Stimulated activated CD8-positive, alpha-beta memory T cell treated with anti-CD3 and anti-CD28 coated beads, Interleukin-12 subunit alpha, Interleukin-12 subunit beta, amount 100 ng/mL, for 24 hours (primary cell): ENCODE data around the gene INPP5A.
"Not testable (repeated sequence)": the region's sequence is repeated elsewhere in the genome, so short reads cannot be mapped to it uniquely, and the experiment has no call there.

ENCODE experiments used
- DNase-seq: peaks from one replicate; pipeline ENCODE4 v3.0.0-alpha.2; 2020; ENCODE audit errors: extremely low read depth

INPP5A gene

DNA sequence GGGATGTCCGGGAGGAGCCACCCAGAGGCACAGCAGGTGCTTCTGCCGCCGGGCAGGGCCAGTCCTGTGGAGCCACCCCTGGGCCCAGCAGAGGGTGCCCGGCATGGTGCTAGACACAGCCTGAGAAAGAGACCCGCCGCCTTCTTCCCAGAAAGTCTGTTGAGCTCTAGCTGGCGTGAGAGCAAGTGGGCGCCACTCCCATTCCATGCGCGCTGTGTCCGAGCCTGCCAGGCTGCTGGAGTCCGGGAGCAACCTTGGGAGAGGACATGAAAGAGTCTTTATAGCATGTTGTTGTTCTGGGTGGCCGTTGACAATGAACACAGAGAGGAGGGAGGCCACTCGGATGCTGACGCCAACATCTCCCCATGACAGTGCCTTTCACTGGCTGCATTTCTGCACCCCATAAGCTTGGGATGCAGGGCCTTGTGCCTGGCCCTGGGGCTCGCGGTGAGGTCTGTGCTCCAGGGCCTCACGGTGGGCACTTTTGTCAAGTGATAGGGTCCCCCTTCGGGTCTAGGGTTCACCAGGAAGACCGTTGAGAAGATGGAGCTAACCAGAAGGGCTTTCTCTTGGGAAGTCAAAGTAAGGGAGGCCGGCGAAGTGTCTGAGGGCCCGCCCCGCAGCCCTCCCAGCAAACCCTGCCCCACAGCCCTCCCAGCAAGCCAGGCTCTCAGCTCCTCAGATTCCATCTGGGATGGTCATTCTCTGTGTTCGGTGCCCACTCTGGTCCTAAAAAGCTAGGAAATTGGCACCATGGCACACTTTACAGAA, 201.1 kb downstream of the INPP5A start:
- DNase-seq = no peak

DNA sequence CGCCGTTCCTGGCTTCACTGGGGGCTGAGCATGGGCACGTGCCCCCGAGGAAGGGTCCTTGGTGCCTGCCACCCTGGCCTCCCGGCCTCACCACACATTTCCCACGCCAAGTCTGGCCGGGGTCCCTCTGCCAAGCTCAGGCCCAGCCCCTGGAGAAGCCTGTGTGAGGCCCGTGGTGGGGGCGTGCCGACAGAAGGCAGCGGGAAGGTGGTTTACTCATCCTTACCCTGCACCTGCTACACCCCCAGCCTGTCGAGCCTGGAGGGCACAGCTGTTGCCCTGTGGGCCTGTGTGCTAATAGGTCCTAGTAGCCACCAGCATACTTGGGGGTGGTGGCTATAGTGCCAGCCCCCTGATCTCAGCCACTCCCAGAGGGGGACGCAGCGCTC, 201.6 kb downstream of the INPP5A start:
- no peak for DNase-seq

DNA sequence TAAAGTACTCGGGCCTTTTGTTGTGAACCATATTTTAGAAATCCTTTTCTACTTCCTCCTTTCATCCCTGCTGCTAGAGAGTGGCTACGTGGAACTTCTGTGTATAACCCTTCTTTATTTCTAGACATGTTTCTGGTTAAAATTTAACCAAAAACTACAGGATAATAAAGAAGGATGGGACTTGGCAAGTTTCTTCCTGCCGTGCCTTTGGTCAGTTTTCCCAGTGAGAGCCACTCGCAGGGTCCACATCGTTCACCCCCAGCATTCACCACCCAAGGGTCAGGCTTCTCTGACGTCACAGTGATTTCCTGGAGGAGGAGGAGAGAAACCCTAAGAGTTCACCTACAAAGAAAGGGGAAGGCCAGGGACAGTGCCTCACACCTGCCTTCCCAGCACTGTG, 203.0 kb downstream of the INPP5A start:
- no peak for DNase-seq

DNA sequence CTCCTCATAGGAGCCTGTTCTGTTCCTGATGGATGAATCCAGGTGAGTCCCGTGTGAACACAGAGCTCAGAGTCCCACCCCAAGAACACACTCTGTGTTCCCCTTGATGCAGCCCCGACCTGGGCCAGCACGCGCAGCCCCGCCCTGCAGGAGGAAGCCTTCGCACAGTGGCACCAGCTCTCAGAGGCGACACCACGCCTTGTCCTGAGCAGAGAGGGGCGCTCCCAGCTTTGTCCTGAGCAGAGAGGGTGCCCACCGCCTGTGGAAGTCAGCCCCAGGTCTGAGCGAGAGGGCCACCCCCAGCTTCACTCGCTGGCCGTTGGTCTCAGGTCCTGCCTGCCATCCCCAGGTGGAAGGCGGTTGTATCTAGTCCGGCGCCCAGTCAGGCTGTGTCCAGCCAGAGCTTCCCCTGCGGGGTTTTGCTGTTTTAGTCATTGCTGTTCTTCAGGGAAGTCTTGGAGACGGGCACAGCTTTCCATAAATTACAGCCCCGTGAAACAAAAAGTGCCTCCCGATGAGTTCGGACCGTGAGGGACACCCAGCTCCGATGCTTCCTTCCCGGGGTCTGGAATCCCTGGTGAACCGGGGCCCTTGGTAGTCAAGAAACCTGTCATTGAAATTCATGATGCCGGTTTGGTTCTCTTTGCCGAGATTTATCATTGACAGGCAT, 204.7 kb downstream of the INPP5A start:
- DNase-seq = no peak

DNA sequence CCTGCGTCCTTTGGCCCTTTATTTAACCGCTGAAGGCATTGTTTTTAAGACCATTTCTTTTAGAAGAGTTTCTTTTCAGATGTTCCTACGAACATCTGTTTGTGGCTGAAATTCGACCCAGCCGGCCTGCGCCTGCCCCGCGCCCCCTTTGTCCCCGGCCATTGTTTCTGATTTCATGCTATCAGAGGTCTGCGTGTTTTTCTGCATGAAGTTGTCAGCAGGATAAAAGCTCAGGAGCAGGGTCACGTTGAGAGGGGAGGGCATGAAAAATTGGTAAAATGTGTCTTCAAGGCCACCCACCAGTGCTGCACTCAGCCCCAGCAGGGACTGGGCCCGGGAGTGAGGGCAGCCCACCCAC, 205.2 kb downstream of the INPP5A start:
- DNase-seq = no peak

DNA sequence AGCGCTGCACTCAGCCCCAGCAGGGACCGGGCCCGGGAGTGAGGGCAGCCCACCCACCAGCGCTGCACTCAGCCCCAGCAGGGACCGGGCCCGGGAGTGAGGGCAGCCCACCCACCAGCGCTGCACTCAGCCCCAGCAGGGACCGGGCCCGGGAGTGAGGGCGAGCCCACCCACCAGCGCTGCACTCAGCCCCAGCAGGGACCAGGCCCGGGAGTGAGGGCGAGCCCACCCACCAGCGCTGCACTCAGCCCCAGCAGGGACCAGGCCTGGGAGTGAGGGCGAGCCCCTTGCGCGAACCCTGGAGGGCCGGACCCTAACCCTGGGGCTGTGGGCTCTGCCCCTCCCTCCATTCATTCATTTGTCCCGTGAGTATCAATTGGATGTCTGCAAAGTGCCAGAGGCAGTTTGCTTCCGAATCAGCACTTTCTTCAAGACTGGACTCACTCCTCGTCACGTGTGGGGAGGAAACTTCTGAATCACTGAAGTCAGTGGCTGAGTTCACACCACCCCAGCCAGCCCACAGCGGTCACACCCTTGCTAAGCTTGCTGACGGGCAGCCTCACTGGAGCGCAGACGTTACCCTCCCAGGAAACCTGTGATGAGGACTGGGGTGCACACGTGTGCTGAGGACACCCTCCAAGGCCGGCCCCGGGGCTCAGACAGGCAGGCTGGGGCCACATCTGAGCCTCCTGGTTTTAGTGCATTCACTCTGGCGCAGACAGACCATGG, 205.8 kb downstream of the INPP5A start:
- not testable (repeated sequence) for DNase-seq

DNA sequence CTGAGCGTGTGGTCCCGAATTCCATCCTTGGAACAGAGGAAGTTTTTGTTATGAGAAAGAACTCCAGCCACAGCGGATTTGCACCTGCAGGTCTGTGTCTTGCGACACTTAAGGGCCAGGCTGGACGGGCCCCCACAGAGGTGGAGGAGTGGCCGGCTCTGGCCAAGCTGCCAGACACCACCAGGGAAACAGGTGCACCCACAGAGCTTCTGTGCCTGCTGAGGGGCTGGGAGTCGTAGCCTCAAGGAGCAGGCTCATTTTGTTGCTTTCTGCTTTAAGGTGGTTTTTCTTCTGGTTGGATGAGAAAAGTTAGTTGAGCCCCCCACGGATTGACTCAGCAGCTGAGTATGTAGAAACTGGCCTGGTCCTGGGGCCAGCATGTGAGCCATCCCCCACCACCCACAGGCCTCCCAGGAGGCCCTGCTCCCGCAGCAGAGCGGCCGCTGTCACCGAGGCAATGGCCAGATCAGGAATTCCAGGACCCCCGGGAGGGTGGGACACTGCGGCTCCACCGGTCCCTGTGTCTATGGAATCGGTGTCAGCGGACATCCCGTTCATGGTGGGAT, 206.4 kb downstream of the INPP5A start:
- DNase-seq = no peak

DNA sequence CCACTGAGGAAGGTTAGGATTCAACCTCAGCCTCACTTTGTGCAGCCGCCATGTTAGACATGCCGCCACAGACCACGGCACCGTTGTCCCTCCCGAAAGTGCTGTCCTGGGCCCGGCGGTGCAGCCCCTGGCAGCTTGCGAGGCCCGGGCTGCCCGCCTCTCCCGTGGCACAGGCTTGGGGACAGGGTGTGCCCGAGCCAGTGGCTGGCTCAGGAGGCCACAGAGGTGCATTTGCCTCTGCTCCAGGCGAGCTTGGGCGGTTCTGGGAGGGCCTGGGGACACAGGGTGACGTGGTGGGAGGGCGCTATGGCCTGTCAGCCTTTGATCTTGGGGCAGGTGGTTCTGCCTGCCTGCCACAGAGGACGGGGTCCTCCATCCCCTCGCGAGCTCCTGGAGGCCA, 207.3 kb downstream of the INPP5A start:
- no peak for DNase-seq

DNA sequence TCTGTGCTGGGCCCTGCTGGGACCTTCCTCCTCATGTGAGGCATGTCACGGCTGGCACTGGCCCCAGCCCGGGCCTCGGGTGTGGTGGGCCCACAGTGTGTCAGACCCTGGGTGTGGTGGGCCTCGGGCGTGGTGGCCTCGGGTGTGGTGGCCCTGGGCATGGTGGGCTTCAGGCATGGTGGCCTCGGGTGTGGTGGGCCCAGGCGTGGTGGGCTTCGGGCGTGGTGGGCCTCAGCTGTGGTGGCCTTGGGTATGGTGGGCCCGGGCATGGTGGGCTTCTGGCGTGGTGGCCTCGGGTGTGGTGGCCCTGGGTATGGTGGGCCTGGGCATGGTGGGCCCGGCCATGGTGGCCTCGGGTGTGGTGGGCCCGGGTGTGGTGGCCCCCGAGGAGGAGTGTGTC, 207.9 kb downstream of the INPP5A start:
- no peak for DNase-seq

DNA sequence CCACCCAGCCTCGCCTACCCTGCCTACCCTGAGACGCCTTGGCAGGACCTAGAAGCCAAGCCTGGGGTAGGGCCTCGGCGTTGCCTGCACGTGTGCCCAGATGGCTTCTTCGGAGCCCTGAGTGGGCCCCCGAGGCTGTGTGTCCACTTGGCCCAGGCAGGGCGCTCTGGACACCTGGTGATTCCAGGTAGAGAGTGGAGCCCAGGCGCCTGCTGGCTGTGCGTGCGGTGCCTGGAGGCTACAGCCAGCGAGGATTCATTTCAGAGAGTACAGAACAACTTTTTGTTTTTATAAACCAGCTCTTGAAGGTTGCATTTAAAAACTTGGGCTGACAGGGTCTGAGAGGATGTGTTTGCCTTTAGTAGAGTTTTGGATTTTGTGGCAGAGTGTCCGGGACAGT, 208.4 kb downstream of the INPP5A start:
- no peak for DNase-seq

DNA sequence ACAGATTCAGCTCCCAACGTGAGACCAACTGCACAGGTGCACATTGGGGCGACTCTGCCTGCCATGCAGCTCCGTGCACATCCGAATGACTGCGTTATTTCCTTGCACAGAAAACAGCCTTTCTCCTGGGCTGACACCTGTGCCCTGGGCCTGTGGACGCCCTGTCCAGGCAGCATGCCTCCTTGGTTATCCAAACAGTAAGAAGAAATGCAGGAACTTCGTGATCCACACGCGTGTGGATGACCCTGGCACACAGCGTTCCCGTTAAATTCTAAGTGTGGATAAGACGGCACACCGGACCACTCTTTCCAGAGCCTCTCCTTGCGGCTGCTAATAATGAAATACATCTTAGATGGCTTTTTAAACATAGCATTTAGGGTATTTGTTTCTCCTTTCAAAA, 208.8 kb downstream of the INPP5A start:
- DNase-seq = no peak

DNA sequence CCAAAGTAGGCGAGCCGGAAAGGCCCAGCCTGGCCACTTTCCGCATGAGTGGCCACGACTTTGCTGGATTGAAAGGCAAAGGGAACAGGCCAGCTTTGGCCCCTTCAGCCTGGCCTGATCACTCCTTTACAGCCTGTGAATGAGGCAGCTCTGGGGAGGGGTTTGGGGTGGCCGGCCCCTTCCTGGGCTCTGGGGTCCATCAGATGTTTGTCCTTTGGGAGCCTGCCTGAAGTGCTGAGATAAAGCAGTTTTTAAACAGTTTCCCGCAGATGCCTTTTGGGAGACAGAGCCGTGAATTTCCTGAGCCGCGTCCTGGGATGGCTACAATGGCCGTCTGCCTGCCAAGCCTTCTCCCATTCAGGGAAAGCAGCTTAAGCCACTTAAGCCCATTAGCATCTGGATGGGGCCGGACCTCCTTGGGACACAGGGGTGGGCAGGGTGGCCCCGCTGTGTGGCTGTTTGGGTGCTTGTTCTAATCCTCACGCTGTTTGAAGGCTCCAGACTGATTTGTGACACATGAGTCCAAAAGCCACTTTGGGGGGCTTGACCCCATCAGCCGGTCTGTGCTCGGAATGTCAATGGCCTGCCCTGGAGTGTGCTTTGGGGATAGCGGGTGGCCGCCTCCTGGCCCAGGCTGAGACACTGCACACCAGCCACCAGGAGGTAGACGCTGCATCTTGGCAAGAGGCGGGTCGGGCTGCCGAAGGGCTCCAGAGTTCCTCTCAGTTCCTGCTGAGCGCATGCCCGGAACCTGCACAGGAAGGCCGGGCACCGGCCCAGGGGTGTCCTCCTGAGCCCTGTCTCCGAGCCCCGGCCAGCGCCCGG, 209.4 kb downstream of the INPP5A start:
- DNase-seq = no peak

DNA sequence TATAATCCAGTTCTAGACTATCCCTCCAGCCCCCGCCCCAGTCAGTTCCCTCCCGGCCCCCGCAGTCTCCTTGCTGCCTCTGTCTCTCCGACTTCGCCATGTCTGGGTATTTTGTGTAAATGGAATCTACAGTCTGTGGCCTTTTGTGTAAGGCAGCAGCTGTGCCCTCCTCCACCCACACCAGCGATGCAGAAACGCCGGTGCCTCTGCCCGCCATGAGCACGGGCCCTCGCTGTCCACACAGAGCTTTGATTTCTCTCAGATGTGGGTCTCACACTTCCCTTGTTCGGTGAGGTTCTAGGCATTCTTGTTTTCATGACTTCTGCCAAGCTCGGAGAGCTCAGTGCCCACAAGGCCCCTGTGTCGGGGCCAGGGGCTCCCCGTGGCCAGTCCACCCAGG, 210.5 kb downstream of the INPP5A start:
- DNase-seq = no peak

DNA sequence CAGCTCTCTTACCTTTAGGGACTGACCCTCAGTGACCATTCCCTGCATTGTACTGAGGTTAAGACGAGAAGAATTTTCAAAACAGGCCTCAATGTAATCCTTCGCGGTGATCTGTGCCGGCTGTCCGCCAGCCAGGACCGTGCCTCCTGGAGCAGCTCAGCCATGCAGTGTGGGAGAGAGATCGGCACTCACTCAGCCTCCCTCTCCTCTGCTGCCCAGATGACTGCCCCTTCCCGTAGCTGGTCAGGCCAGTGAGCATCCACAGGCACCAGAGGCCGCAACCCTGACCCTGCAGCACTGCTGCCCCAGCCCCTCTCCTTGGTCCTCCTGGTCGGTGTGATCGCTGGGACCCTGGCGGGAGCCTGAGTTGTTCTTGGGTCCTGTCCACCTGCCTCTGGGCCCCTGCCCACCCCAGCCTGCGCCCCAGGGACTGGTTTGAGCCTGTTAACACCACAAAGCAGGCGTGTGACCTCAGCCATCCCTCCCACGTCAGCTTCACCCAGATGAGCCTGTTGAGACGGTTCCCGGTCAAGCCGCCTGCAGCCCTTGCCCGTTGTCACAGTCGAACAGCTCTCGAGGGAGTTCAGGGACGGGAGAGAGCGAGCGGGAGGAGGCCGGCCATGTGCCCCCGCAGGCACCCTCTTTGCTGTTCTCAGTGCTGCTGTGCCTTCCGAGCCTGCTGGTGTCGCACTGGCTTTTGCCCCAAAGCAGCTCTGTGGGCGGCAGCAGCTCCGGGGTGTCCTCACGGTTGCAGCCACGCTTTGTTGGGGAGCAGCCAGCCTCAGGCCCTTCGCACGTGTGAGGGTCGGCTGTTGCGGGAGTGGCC, 211.2 kb downstream of the INPP5A start:
- no peak for DNase-seq

DNA sequence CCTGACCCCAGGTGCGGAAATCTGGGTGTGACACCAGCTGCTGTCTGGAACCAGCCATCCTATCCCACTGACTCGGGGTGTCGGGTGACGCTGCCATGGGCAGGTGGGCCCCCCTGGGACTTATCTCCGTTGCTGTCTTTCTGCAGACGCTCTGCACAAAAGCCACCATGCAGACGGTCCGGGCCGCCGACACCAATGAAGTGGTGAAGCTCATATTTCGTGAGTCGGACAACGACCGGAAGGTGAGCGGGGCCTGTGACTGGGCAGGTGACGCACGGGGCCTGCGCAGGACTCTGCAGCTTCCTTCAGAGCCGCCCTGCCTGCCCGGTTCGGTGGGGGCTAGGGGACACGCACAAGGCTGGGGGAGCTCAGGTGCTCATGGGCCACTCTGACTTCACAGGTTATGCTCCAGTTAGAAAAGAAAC, 211.8 kb downstream of the INPP5A start:
- no peak for DNase-seq

DNA sequence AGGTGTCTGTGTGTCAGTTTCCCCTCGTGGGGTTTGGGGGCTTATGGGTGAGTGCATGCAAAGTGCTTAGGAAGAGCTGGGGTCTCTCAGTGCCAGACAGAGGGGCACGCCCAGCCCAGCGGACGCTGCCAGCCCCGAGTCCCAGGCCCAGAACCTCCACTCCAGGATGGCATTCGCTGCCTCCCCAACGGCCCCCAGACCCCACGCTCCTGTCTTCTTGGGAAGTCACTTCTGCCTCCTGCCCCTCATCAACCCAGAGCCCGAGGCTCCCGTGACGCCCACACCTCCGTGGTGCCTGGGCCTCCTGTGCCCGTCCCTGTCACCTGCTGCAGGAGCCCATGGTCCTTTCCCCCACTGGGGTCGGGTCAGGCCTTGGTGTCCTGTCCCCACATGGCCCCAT, 213.3 kb downstream of the INPP5A start:
- no peak for DNase-seq

DNA sequence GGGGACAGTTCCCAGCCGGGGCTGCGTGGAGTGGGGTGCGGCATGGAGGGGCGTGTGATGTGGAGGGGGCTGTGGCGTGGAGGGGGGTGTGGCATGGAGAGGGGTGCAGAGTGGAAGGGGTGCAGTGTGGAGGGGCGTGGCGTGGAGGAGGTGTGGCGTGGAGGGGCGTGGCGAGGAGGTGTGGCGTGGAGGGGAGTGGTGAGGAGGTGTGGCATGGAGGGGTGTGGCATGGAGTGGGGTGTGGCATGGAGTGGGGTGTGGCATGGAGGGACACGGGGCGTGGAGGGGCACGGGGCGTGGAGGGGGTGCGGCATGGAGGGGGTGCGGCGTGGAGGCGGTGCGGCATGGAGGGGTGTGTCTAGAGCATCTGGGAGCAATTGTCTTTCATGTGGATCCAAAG, 214.8 kb downstream of the INPP5A start:
- DNase-seq = no peak

DNA sequence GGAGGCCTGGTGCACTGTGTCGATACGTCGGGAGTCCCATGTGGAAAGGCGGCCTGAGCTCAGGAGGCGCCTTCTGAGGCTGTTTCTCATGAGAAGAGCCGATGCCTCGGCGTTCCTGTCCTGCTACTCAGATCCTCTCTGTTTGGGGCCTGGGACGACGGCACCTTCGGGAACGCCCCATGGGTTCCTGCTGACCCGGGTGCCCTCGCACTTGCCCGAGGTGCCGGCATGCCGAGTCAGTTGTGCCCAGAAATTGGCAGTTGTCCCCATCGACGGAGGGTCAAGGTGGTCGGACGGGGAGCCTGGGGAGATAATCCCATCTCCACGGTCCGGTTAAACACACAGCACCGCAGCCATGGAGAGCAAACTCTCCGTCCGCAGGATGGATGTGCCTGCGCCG, 215.4 kb downstream of the INPP5A start:
- no peak for DNase-seq

DNA sequence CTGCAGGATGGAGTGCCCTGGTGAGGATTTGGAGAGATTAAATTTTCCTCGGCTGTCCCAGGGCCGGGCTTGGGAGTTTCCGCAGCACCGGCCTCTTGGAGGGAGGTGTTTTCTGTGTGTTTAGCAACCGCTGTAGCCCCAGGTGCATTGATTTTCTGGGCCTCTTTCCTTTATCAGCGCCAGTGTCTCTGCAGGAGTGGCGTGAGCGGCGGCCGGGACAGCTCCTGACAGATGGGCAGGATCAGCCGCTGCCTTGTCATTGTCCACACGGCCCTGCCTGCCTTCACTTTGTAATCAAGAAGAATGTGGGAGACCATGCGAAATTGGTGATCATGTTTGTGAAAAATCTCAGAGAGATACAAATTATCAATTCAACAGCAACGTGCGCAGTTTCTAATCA, 216.0 kb downstream of the INPP5A start:
- DNase-seq = no peak

DNA sequence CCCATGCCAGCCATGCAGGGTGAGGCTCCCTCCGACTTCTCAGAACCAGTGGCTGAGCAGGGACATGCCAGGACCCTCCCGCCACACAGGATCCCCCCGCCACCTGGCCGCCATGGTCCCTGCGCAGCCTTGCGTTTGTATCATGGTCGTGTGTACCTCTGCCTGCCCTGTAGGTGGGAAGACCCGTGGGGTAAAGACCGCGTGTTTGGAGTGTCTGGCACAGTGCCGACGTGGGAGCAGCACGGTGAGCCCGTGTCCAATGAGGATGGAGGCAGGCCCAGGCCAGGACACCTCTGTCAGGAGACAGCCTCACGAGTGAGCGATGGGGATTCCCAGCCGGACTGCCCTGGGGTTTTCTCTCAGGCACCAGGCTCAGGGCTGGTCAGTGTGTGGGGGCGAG, 216.5 kb downstream of the INPP5A start:
- DNase-seq = no peak

DNA sequence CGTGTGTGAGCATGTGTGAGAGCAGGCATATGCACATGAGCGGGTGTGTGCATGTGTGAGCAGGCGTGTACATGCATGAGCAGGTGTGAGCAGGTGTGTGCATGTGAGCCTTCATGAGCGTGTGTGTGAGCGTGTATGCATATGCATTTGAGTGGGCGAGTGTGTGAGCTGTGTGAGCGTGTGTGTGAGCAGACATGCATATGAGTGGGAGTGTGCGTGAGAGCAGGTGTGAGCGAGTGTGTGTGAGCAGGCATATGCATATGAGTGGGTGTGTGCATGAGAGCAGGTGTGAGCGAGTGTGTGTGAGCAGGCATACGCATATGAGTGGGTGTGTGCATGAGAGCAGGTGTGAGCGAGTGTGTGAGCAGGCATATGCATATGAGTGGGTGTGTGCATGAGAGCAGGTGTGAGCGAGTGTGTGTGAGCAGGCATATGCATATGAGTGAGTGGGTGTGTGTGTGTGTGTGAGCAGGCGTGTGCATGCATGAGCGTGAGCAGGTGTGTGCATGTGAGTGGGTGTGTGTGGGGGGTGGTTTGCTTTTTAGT, 217.7 kb downstream of the INPP5A start:
- DNase-seq = no peak
